Gastroesophageal sphincter (tissue), 3 donors: Measurements from ENCODE around the gene PANK1.

Source experiments
- EP300 ChIP-seq: sonication (generic); formaldehyde crosslinking; IDR thresholded peaks from one replicate; pipeline ENCODE4 v1.6.1; 2017; ENCODE audit warnings: antibody characterized with exemption, mild to moderate bottlenecking
- POLR2A ChIP-seq, 2 donors: fragments of 450-650 bp; IDR thresholded peaks; one replicate each; pipeline ENCODE4 v1.6.1; 2017; ENCODE audit warnings: antibody characterized with exemption in 2 of 2, mild to moderate bottlenecking in 2 of 2, moderate library complexity in 1 of 2
- TF ChIP-seq, protein P1 (sequence below), 4 experiments: fragments of 200-600 bp in 2 of 4; fragments of 450-650 bp in 2 of 4; sonication (generic) in 1 of 4; IDR thresholded peaks; one replicate each; pipeline ENCODE4 v1.5.1; 2017 to 2019; ENCODE audit warnings: antibody characterized with exemption in 4 of 4, mild to moderate bottlenecking in 2 of 4, moderate library complexity in 2 of 4

- TF ChIP-seq POLR2A (IDR thresholded peaks at IDR 0.05) = no peak
- TF ChIP-seq, protein P1, sequence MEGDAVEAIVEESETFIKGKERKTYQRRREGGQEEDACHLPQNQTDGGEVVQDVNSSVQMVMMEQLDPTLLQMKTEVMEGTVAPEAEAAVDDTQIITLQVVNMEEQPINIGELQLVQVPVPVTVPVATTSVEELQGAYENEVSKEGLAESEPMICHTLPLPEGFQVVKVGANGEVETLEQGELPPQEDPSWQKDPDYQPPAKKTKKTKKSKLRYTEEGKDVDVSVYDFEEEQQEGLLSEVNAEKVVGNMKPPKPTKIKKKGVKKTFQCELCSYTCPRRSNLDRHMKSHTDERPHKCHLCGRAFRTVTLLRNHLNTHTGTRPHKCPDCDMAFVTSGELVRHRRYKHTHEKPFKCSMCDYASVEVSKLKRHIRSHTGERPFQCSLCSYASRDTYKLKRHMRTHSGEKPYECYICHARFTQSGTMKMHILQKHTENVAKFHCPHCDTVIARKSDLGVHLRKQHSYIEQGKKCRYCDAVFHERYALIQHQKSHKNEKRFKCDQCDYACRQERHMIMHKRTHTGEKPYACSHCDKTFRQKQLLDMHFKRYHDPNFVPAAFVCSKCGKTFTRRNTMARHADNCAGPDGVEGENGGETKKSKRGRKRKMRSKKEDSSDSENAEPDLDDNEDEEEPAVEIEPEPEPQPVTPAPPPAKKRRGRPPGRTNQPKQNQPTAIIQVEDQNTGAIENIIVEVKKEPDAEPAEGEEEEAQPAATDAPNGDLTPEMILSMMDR (IDR thresholded peaks at IDR 0.05) = peak in 1 of 4 experiments; percentile 16
- no peak for TF ChIP-seq EP300
Observed at GRCh38 chr10:89535171-89536012, 109.7 kb downstream of the PANK1 start, which contains the start of gene SLC16A12.
